K562 (cell line): ENCODE results near the gene LAG3. TPM values are rescaled to one million over a fixed set of nuclear protein-coding genes. Genes with fewer than 3 reads are reported as not detected.

Experiments used
- ATF7 ChIP-seq: fragments of 450-650 bp; IDR thresholded peaks from 2 replicates; pipeline ENCODE4 v1.7.1; 2014; ENCODE audit warnings: mild to moderate bottlenecking, moderate library complexity
- BRD4 ChIP-seq: fragments of 200-600 bp; sonication (generic); IDR thresholded peaks from 2 replicates; pipeline ENCODE4 v1.6.1; 2017; ENCODE audit warnings: inconsistent platforms
- GABPB1 ChIP-seq: sonication (generic); formaldehyde crosslinking; IDR thresholded peaks from 2 replicates; pipeline ENCODE4 v1.8.0; 2022; ENCODE audit warnings: mild to moderate bottlenecking, missing genetic modification reagents
- HEY1 ChIP-seq: fragments of 250-450 bp; sonication (Bioruptor Pico); IDR thresholded peaks from 2 replicates; pipeline ENCODE4 v1.5.0; 2020; ENCODE audit warnings: mild to moderate bottlenecking, moderate library complexity, borderline replicate concordance
- NR2C1 ChIP-seq, 2 experiments: fragments of 450-650 bp; IDR thresholded peaks; 2 replicates each; pipeline ENCODE4 v1.6.1; 2017; ENCODE audit warnings: mild to moderate bottlenecking in 2 of 2, antibody characterized with exemption in 1 of 2, inconsistent platforms in 1 of 2, missing compliant biosample characterization in 1 of 2, missing genetic modification characterization in 1 of 2
- SRSF3 ChIP-seq: fragments of 200-400 bp; formaldehyde crosslinking; IDR thresholded peaks from 2 replicates; pipeline ENCODE4 v1.6.1; 2016; ENCODE audit warnings: mild to moderate bottlenecking, low read length, moderate library complexity; ENCODE audit not compliant: insufficient read depth
- TFAM ChIP-seq: fragments of 250-450 bp; sonication (Bioruptor Pico); conservative IDR thresholded peaks from 2 replicates; pipeline ENCODE4 v1.5.0; 2021; ENCODE audit warnings: mild to moderate bottlenecking, moderate library complexity
- U2AF2 ChIP-seq: fragments of 200-400 bp; formaldehyde crosslinking; optimal IDR thresholded peaks from 2 replicates; pipeline ENCODE3; 2017; ENCODE audit warnings: low read depth, mild to moderate bottlenecking, low read length
- ZNF316 ChIP-seq: fragments of 450-650 bp; IDR thresholded peaks from 2 replicates; pipeline ENCODE4 v1.6.1; 2016
- ZNF507 ChIP-seq: conservative IDR thresholded peaks from 2 replicates; pipeline ENCODE4 v1.6.1; 2017; ENCODE audit warnings: missing genetic modification characterization, missing compliant biosample characterization
- polyA plus RNA-seq, 8 experiments: library from polyadenylated mRNA; depleted of rRNA in 4 of 8; stranded (reverse) in 5 of 8; unstranded in 3 of 8; fragments of >200 nt; fragmentation: Nextera tagmentation in 2 of 8; fragmentation: Illumina TruSeq in 1 of 8; extraction: Ambion mirVana in 2 of 8; extraction: Trizol in 1 of 8; gene quantifications; 2 replicates each; pipeline versions ENCODE4 v1.2.1 to v1.2.3, GENCODE V29; 2011 to 2014; ENCODE audit warnings: inconsistent platforms in 1 of 8, missing spikeins in 1 of 8
- total RNA-seq, 7 experiments: library from RNA; depleted of rRNA in 6 of 7; stranded (reverse); fragments of >200 nt in 6 of 7; fragmentation: Illumina TruSeq in 2 of 7; extraction: Trizol in 2 of 7; gene quantifications; 2 replicates each; pipeline versions ENCODE4 v1.2.1 to v1.2.3, GENCODE V29; 2011 to 2021; ENCODE audit warnings: low replicate concordance in 1 of 7
- TF ChIP-seq, protein P1 (sequence below): sonication (generic); formaldehyde crosslinking; IDR thresholded peaks from 2 replicates; pipeline ENCODE4 v1.8.0; 2022; ENCODE audit warnings: mild to moderate bottlenecking, missing genetic modification reagents
- TF ChIP-seq, protein P2 (sequence below): fragments of 250-450 bp; sonication (Bioruptor Pico); IDR thresholded peaks from 2 replicates; pipeline ENCODE4 v1.8.0; 2022; ENCODE audit warnings: moderate library complexity, mild to moderate bottlenecking, inconsistent platforms
- TF ChIP-seq, protein P3 (sequence below): fragments of 450-650 bp; IDR thresholded peaks from 2 replicates; pipeline ENCODE4 v1.6.1; 2016; ENCODE audit warnings: antibody characterized with exemption
- TF ChIP-seq, protein P4 (sequence below): fragments of 250-450 bp; sonication (Bioruptor Pico); IDR thresholded peaks from 2 replicates; pipeline ENCODE4 v1.8.0; 2022; ENCODE audit warnings: moderate library complexity, mild to moderate bottlenecking, inconsistent platforms
- TF ChIP-seq, protein P5 (sequence below): fragments of 250-450 bp; sonication (Bioruptor Pico); IDR thresholded peaks from 2 replicates; pipeline ENCODE4 v1.5.0; 2021
- TF ChIP-seq, protein P6 (sequence below), 3 experiments: IDR thresholded peaks in 2 of 3; conservative IDR thresholded peaks in 1 of 3; 2 replicates each; pipeline ENCODE4 v1.5.1; 2011 to 2012; ENCODE audit warnings: low read length in 3 of 3, mild to moderate bottlenecking in 3 of 3, control low read depth in 2 of 3, improper control_type of control experiment in 1 of 3, inconsistent platforms in 1 of 3, low read depth in 1 of 3, mixed read lengths in 1 of 3, moderate library complexity in 1 of 3; ENCODE audit not compliant: insufficient read depth in 2 of 3

The LAG3 gene
- total and polyA plus RNA-seq, 9 of the 15 experiments (the other 6 are each of a cell fraction or from before 2014, with no cell fraction given): 0.07 to 0.66 (median 0.09) TPM; not detected in 1

DNA sequence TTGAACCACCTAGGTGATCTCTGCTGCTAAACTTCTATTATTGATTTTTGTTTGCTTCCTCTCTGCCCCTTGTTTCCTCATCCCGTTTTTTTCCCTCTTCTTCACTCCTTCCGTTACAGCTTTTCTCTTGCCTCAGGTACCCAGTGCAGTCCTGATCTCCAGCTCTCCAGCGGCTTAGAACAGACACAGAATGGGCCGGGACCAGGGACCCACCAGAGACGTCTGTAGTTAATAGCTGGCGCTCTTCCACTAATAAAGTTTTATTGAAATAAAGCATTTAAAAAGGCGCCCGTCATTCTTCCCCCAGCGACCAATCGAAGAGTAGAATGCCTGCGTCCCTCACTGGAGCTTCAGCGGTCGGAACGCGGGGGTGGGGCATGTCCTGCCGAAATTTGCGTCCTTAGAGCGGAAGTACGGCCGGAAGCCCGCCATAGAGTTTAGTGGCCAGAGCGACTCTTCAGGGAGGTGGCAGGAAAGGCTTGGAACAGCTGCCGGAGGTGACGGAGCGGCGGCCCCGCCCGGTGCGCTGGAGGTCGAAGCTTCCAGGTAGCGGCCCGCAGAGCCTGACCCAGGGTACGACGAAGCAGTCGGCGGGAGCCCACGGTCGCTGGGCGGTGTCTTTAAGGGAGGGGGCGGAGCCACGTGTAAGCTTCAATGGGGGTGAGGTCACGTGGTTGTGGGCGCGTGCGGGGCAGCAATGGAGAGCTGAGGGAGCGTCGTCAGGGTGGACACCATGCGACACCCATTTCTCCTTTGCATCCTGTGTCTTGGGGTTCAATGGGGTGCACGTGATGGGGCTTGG is 48.5 kb upstream of the LAG3 start, which contains the start of gene COPS7A (continued):
- TF ChIP-seq, protein P1, sequence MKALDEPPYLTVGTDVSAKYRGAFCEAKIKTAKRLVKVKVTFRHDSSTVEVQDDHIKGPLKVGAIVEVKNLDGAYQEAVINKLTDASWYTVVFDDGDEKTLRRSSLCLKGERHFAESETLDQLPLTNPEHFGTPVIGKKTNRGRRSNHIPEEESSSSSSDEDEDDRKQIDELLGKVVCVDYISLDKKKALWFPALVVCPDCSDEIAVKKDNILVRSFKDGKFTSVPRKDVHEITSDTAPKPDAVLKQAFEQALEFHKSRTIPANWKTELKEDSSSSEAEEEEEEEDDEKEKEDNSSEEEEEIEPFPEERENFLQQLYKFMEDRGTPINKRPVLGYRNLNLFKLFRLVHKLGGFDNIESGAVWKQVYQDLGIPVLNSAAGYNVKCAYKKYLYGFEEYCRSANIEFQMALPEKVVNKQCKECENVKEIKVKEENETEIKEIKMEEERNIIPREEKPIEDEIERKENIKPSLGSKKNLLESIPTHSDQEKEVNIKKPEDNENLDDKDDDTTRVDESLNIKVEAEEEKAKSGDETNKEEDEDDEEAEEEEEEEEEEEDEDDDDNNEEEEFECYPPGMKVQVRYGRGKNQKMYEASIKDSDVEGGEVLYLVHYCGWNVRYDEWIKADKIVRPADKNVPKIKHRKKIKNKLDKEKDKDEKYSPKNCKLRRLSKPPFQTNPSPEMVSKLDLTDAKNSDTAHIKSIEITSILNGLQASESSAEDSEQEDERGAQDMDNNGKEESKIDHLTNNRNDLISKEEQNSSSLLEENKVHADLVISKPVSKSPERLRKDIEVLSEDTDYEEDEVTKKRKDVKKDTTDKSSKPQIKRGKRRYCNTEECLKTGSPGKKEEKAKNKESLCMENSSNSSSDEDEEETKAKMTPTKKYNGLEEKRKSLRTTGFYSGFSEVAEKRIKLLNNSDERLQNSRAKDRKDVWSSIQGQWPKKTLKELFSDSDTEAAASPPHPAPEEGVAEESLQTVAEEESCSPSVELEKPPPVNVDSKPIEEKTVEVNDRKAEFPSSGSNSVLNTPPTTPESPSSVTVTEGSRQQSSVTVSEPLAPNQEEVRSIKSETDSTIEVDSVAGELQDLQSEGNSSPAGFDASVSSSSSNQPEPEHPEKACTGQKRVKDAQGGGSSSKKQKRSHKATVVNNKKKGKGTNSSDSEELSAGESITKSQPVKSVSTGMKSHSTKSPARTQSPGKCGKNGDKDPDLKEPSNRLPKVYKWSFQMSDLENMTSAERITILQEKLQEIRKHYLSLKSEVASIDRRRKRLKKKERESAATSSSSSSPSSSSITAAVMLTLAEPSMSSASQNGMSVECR: peak; percentile 59; the same call in 1 of the 2 replicates
- TF ChIP-seq TFAM (CRISPR knock-in tag) (no peak), GABPB1 (peak; percentile 94), HEY1 (no peak), U2AF2 (no peak), SRSF3 (no peak), ZNF316 (no peak), BRD4 (no peak), ZNF507 (tag) (no peak), ATF7 (peak; percentile 91), NR2C1 (IDR thresholded peaks at IDR 0.05) (peak; percentile 80), NR2C1 (tag; IDR thresholded peaks at IDR 0.05) (peak; percentile 84)
- TF ChIP-seq, protein P2, sequence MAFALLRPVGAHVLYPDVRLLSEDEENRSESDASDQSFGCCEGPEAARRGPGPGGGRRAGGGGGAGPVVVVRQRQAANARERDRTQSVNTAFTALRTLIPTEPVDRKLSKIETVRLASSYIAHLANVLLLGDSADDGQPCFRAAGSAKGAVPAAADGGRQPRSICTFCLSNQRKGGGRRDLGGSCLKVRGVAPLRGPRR (CRISPR knock-in tag): no peak
- TF ChIP-seq, protein P3, sequence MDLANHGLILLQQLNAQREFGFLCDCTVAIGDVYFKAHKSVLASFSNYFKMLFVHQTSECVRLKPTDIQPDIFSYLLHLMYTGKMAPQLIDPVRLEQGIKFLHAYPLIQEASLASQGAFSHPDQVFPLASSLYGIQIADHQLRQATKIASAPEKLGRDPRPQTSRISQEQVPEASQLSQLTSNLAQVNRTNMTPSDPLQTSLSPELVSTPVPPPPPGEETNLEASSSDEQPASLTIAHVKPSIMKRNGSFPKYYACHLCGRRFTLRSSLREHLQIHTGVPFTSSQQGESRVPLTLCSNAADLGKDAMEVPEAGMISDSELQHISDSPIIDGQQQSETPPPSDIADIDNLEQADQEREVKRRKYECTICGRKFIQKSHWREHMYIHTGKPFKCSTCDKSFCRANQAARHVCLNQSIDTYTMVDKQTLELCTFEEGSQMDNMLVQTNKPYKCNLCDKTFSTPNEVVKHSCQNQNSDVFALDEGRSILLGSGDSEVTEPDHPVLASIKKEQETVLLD: 0 out of 2 replicates have a peak, but pooled peaks have one; percentile 46
- TF ChIP-seq, protein P4, sequence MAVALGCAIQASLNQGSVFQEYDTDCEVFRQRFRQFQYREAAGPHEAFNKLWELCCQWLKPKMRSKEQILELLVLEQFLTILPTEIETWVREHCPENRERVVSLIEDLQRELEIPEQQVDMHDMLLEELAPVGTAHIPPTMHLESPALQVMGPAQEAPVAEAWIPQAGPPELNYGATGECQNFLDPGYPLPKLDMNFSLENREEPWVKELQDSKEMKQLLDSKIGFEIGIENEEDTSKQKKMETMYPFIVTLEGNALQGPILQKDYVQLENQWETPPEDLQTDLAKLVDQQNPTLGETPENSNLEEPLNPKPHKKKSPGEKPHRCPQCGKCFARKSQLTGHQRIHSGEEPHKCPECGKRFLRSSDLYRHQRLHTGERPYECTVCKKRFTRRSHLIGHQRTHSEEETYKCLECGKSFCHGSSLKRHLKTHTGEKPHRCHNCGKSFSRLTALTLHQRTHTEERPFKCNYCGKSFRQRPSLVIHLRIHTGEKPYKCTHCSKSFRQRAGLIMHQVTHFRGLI: no peak
- TF ChIP-seq, protein P5, sequence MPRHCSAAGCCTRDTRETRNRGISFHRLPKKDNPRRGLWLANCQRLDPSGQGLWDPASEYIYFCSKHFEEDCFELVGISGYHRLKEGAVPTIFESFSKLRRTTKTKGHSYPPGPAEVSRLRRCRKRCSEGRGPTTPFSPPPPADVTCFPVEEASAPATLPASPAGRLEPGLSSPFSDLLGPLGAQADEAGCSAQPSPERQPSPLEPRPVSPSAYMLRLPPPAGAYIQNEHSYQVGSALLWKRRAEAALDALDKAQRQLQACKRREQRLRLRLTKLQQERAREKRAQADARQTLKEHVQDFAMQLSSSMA (CRISPR knock-in tag): no peak
- TF ChIP-seq, protein P6, sequence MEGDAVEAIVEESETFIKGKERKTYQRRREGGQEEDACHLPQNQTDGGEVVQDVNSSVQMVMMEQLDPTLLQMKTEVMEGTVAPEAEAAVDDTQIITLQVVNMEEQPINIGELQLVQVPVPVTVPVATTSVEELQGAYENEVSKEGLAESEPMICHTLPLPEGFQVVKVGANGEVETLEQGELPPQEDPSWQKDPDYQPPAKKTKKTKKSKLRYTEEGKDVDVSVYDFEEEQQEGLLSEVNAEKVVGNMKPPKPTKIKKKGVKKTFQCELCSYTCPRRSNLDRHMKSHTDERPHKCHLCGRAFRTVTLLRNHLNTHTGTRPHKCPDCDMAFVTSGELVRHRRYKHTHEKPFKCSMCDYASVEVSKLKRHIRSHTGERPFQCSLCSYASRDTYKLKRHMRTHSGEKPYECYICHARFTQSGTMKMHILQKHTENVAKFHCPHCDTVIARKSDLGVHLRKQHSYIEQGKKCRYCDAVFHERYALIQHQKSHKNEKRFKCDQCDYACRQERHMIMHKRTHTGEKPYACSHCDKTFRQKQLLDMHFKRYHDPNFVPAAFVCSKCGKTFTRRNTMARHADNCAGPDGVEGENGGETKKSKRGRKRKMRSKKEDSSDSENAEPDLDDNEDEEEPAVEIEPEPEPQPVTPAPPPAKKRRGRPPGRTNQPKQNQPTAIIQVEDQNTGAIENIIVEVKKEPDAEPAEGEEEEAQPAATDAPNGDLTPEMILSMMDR (IDR thresholded peaks at IDR 0.05 in 2 of 3, conservative IDR thresholded peaks at IDR 0.05 in 1 of 3; ENCODE audit: insufficient read depth in 2 of 3, low read depth in 1 of 3, low read length in 3 of 3): peak in 1 of 3 experiments; percentile 30; a peak in 2 of 6 replicates
